NCI-H524 treated with DMSO at 0.1 percent for 48 hours (cell line): ENCODE measurements around the gene EIF4A2.

Experiments used
- DNase-seq: peaks from one replicate; lab custom pipeline; 2025; lab: John Stamatoyannopoulos, UW

The EIF4A2 gene

GRCh38 chr3:186783058-186783730, at the start of gene EIF4A2:
TSS of gene EIF4A2 (plus strand) at chr3:186783577. CDS start at chr3:186783611, 34 bp downstream.
- DNase-seq: peak; percentile 53

- no peak for DNase-seq
These were observed 40.6 kb upstream of the EIF4A2 start for GRCh38 chr3:186742618-186743380.

- DNase-seq: no peak
These were observed 39.7 kb upstream of the EIF4A2 start for GRCh38 chr3:186743666-186744065.

- no peak for DNase-seq
These were observed 37.4 kb upstream of the EIF4A2 start for GRCh38 chr3:186746008-186746407.

- no peak for DNase-seq
These were observed 33.1 kb upstream of the EIF4A2 start for GRCh38 chr3:186750316-186750715.

- no peak for DNase-seq
These were observed 31.9 kb upstream of the EIF4A2 start for GRCh38 chr3:186751480-186751879.

GRCh38 chr3:186754006-186754405, 29.4 kb upstream of the EIF4A2 start:
- DNase-seq: no peak

GRCh38 chr3:186754871-186755270, 28.5 kb upstream of the EIF4A2 start:
- DNase-seq: no peak

GRCh38 chr3:186757214-186757613, 26.2 kb upstream of the EIF4A2 start:
- DNase-seq: no peak

GRCh38 chr3:186757686-186758220, 25.6 kb upstream of the EIF4A2 start:
- no peak for DNase-seq

- DNase-seq: no peak
These were observed 24.0 kb upstream of the EIF4A2 start for GRCh38 chr3:186759231-186759930.

GRCh38 chr3:186760141-186760833, 23.1 kb upstream of the EIF4A2 start:
- no peak for DNase-seq

GRCh38 chr3:186760897-186761447, 22.4 kb upstream of the EIF4A2 start:
- no peak for DNase-seq

GRCh38 chr3:186772281-186772694, 11.1 kb upstream of the EIF4A2 start:
- DNase-seq: no peak

GRCh38 chr3:186772701-186773417, 10.5 kb upstream of the EIF4A2 start:
- peak; percentile 29 for DNase-seq

GRCh38 chr3:186775999-186776398, 7.4 kb upstream of the EIF4A2 start:
- no peak for DNase-seq

- no peak for DNase-seq
These were observed 4.2 kb upstream of the EIF4A2 start for GRCh38 chr3:186779204-186779603.

- peak; percentile 50 for DNase-seq
These were observed 777 bp upstream of the EIF4A2 start for GRCh38 chr3:186782542-186783057.

- peak; percentile 15 for DNase-seq
These were observed 546 bp downstream of the EIF4A2 start for GRCh38 chr3:186783731-186784515.
